Measurements from ENCODE around the gene PLXNA4. TPM values are rescaled to one million over a fixed set of nuclear protein-coding genes. Genes with fewer than 3 reads are reported as not detected.

The PLXNA4 gene
- total RNA-seq, 1 experiment from 2014 or later = 0.81 TPM

DNA sequence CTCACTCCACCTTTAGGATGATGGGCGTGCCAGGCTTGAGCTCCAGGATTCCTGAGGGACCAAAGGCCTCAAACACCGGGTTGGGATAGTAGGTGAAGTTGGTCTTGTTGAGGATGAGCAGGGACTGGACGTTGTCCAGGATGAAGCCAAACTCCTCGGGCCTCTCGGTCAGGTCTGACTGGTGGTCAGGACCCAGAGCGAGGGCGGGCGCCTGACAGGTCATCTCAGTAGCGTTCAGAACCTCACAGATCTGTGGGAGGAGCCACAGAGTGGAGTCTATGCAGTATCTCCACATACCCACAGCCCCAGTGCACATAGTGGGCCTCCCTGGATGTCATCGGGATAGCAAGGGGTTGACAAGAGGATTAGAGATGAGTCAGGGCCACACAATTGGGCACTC, 394.9 kb downstream of the PLXNA4 start:
- Mint-ChIP-seq H3K4me1 (peaks cover 22% of the 10 kb centered on the region), H3K9me3 (peaks cover 3% of the 10 kb centered on the region; the same call in 1 of the 2 replicates), H3K4me3 (no peak overlapping the region), H3K27ac (no peak overlapping the region), H3K36me3 (peaks cover 6% of the 10 kb centered on the region; the same call in 1 of the 2 replicates), H3K27me3 (ENCODE audit: low read depth) (no peaks in the 10 kb centered on the region)
- ATAC-seq = no peak
- ChIA-PET CTCF (interaction anchor here (0.7 to 2.4 kb wide), 3 partner anchors 11 to 1500 kb away, joined by 3 to 7 read pairs (median 4); no protein-coding TSS in a partner anchor), POLR2A (no interaction called here)
- no peak for TF ChIP-seq JUN (CRISPR knock-in tag; IDR thresholded peaks at IDR 0.05)
- no peak for TF ChIP-seq CREM (CRISPR knock-in tag; IDR thresholded peaks at IDR 0.05)
- TF ChIP-seq NR2C2 (CRISPR knock-in tag; IDR thresholded peaks at IDR 0.05) = no peak
- TF ChIP-seq, protein P1, sequence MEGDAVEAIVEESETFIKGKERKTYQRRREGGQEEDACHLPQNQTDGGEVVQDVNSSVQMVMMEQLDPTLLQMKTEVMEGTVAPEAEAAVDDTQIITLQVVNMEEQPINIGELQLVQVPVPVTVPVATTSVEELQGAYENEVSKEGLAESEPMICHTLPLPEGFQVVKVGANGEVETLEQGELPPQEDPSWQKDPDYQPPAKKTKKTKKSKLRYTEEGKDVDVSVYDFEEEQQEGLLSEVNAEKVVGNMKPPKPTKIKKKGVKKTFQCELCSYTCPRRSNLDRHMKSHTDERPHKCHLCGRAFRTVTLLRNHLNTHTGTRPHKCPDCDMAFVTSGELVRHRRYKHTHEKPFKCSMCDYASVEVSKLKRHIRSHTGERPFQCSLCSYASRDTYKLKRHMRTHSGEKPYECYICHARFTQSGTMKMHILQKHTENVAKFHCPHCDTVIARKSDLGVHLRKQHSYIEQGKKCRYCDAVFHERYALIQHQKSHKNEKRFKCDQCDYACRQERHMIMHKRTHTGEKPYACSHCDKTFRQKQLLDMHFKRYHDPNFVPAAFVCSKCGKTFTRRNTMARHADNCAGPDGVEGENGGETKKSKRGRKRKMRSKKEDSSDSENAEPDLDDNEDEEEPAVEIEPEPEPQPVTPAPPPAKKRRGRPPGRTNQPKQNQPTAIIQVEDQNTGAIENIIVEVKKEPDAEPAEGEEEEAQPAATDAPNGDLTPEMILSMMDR (IDR thresholded peaks at IDR 0.05) = no peak
- TF ChIP-seq FOXJ3 (CRISPR knock-in tag; IDR thresholded peaks at IDR 0.05; ENCODE audit: borderline replicate concordance) = no peak
- TF ChIP-seq, protein P2, sequence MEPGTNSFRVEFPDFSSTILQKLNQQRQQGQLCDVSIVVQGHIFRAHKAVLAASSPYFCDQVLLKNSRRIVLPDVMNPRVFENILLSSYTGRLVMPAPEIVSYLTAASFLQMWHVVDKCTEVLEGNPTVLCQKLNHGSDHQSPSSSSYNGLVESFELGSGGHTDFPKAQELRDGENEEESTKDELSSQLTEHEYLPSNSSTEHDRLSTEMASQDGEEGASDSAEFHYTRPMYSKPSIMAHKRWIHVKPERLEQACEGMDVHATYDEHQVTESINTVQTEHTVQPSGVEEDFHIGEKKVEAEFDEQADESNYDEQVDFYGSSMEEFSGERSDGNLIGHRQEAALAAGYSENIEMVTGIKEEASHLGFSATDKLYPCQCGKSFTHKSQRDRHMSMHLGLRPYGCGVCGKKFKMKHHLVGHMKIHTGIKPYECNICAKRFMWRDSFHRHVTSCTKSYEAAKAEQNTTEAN (CRISPR knock-in tag; IDR thresholded peaks at IDR 0.05) = no peak
- DNase-seq (ENCODE audit: low spot score) = no peak

DNA sequence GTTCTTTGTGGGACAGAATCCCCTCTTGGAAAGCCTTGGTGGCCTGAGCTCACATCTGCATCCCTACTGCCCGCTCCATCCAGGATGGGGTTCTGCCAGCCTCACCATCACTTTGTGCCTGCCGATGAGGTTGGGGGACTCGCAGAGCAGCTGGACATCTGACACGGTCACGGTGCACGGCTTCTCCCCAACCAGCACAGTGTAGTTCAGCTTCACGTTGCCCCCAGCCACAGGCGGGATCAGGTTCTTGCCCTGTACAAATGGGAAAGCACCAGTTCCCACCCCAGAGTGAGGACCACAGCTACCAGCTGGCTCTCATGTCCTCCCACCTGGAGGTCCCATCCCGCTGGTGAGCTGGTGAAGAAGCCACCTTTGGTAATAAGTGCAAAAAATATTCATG, 395.8 kb downstream of the PLXNA4 start:
- ChIA-PET CTCF (interaction anchor here (1.1 to 2.4 kb wide), 3 partner anchors 10 to 235 kb away, joined by 4 to 7 read pairs (median 6); no protein-coding TSS in a partner anchor), POLR2A (no interaction called here)
- H3K27me3 Mint-ChIP-seq (ENCODE audit: low read depth) = no peaks in the 10 kb centered on the region
- TF ChIP-seq NFE2L1 (CRISPR knock-in tag; IDR thresholded peaks at IDR 0.05) = no peak
- TF ChIP-seq MXD4 (CRISPR knock-in tag; IDR thresholded peaks at IDR 0.05; ENCODE audit: borderline replicate concordance) = no peak
- no peak for TF ChIP-seq ZBTB21 (CRISPR knock-in tag; IDR thresholded peaks at IDR 0.05; ENCODE audit: borderline replicate concordance)
- no peak for TF ChIP-seq EMX1 (CRISPR knock-in tag; IDR thresholded peaks at IDR 0.05)
- no peak for TF ChIP-seq NFYB (CRISPR knock-in tag; conservative IDR thresholded peaks at IDR 0.05; ENCODE audit: low read depth)
- TF ChIP-seq, protein P3, sequence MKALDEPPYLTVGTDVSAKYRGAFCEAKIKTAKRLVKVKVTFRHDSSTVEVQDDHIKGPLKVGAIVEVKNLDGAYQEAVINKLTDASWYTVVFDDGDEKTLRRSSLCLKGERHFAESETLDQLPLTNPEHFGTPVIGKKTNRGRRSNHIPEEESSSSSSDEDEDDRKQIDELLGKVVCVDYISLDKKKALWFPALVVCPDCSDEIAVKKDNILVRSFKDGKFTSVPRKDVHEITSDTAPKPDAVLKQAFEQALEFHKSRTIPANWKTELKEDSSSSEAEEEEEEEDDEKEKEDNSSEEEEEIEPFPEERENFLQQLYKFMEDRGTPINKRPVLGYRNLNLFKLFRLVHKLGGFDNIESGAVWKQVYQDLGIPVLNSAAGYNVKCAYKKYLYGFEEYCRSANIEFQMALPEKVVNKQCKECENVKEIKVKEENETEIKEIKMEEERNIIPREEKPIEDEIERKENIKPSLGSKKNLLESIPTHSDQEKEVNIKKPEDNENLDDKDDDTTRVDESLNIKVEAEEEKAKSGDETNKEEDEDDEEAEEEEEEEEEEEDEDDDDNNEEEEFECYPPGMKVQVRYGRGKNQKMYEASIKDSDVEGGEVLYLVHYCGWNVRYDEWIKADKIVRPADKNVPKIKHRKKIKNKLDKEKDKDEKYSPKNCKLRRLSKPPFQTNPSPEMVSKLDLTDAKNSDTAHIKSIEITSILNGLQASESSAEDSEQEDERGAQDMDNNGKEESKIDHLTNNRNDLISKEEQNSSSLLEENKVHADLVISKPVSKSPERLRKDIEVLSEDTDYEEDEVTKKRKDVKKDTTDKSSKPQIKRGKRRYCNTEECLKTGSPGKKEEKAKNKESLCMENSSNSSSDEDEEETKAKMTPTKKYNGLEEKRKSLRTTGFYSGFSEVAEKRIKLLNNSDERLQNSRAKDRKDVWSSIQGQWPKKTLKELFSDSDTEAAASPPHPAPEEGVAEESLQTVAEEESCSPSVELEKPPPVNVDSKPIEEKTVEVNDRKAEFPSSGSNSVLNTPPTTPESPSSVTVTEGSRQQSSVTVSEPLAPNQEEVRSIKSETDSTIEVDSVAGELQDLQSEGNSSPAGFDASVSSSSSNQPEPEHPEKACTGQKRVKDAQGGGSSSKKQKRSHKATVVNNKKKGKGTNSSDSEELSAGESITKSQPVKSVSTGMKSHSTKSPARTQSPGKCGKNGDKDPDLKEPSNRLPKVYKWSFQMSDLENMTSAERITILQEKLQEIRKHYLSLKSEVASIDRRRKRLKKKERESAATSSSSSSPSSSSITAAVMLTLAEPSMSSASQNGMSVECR (CRISPR knock-in tag; IDR thresholded peaks at IDR 0.05; ENCODE audit: borderline replicate concordance) = no peak
- TF ChIP-seq FOXJ3 (CRISPR knock-in tag; IDR thresholded peaks at IDR 0.05; ENCODE audit: borderline replicate concordance) = no peak
- TF ChIP-seq, protein P4, sequence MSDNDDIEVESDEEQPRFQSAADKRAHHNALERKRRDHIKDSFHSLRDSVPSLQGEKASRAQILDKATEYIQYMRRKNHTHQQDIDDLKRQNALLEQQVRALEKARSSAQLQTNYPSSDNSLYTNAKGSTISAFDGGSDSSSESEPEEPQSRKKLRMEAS (CRISPR knock-in tag; IDR thresholded peaks at IDR 0.05) = no peak
- TF ChIP-seq, protein P5, sequence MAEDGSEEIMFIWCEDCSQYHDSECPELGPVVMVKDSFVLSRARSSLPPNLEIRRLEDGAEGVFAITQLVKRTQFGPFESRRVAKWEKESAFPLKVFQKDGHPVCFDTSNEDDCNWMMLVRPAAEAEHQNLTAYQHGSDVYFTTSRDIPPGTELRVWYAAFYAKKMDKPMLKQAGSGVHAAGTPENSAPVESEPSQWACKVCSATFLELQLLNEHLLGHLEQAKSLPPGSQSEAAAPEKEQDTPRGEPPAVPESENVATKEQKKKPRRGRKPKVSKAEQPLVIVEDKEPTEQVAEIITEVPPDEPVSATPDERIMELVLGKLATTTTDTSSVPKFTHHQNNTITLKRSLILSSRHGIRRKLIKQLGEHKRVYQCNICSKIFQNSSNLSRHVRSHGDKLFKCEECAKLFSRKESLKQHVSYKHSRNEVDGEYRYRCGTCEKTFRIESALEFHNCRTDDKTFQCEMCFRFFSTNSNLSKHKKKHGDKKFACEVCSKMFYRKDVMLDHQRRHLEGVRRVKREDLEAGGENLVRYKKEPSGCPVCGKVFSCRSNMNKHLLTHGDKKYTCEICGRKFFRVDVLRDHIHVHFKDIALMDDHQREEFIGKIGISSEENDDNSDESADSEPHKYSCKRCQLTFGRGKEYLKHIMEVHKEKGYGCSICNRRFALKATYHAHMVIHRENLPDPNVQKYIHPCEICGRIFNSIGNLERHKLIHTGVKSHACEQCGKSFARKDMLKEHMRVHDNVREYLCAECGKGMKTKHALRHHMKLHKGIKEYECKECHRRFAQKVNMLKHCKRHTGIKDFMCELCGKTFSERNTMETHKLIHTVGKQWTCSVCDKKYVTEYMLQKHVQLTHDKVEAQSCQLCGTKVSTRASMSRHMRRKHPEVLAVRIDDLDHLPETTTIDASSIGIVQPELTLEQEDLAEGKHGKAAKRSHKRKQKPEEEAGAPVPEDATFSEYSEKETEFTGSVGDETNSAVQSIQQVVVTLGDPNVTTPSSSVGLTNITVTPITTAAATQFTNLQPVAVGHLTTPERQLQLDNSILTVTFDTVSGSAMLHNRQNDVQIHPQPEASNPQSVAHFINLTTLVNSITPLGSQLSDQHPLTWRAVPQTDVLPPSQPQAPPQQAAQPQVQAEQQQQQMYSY (CRISPR knock-in tag; IDR thresholded peaks at IDR 0.05) = no peak
- TF ChIP-seq, protein P2 (CRISPR knock-in tag; IDR thresholded peaks at IDR 0.05) = no peak
- ATAC-seq = no peak
- H3K4me3 Mint-ChIP-seq = no peak overlapping the region
- no peaks in the 10 kb centered on the region for H3K9me3 Mint-ChIP-seq
- no peaks in the 10 kb centered on the region for H3K36me3 Mint-ChIP-seq
- H3K27ac Mint-ChIP-seq = no peak overlapping the region
- H3K4me1 Mint-ChIP-seq = peaks cover 18% of the 10 kb centered on the region
- DNase-seq (ENCODE audit: low spot score) = no peak

Data from WTC11 (cell line).